ENCODE data around the gene PUS3. TPM values are rescaled to one million over a fixed set of nuclear protein-coding genes. Genes with fewer than 3 reads are reported as not detected.

Gene PUS3
- total RNA-seq, 1 experiment from 2014 or later, result 18.6 TPM

- no peak for TF ChIP-seq NR3C1 (CRISPR knock-in tag; conservative IDR thresholded peaks at IDR 0.05; ENCODE audit: low read depth)
- TF ChIP-seq FOXK1 (CRISPR knock-in tag; IDR thresholded peaks at IDR 0.05), result no peak
- TF ChIP-seq ESRRA (CRISPR knock-in tag; IDR thresholded peaks at IDR 0.05; ENCODE audit: borderline replicate concordance), result no peak
- no peak for TF ChIP-seq GRHL2 (CRISPR knock-in tag; IDR thresholded peaks at IDR 0.05; ENCODE audit: insufficient replicate concordance, severe bottlenecking)
These were observed 10.0 kb downstream of the PUS3 start (continued) for GRCh38 chr11:125892994-125893393.

- H3K4me3 Mint-ChIP-seq, result no peak overlapping the region
- no peaks in the 10 kb centered on the region for H3K9me3 Mint-ChIP-seq
- H3K27me3 Mint-ChIP-seq (ENCODE audit: low read depth), result peaks cover 3% of the 10 kb centered on the region
- no peak for DNase-seq (ENCODE audit: low spot score)
- no peak overlapping the region for H3K27ac Mint-ChIP-seq
- TF ChIP-seq, protein P1, sequence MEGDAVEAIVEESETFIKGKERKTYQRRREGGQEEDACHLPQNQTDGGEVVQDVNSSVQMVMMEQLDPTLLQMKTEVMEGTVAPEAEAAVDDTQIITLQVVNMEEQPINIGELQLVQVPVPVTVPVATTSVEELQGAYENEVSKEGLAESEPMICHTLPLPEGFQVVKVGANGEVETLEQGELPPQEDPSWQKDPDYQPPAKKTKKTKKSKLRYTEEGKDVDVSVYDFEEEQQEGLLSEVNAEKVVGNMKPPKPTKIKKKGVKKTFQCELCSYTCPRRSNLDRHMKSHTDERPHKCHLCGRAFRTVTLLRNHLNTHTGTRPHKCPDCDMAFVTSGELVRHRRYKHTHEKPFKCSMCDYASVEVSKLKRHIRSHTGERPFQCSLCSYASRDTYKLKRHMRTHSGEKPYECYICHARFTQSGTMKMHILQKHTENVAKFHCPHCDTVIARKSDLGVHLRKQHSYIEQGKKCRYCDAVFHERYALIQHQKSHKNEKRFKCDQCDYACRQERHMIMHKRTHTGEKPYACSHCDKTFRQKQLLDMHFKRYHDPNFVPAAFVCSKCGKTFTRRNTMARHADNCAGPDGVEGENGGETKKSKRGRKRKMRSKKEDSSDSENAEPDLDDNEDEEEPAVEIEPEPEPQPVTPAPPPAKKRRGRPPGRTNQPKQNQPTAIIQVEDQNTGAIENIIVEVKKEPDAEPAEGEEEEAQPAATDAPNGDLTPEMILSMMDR (IDR thresholded peaks at IDR 0.05), result no peak
- TF ChIP-seq, protein P2, sequence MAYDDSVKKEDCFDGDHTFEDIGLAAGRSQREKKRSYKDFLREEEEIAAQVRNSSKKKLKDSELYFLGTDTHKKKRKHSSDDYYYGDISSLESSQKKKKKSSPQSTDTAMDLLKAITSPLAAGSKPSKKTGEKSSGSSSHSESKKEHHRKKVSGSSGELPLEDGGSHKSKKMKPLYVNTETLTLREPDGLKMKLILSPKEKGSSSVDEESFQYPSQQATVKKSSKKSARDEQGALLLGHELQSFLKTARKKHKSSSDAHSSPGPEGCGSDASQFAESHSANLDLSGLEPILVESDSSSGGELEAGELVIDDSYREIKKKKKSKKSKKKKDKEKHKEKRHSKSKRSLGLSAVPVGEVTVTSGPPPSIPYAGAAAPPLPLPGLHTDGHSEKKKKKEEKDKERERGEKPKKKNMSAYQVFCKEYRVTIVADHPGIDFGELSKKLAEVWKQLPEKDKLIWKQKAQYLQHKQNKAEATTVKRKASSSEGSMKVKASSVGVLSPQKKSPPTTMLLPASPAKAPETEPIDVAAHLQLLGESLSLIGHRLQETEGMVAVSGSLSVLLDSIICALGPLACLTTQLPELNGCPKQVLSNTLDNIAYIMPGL (CRISPR knock-in tag; IDR thresholded peaks at IDR 0.05), result no peak
- TF ChIP-seq, protein P3, sequence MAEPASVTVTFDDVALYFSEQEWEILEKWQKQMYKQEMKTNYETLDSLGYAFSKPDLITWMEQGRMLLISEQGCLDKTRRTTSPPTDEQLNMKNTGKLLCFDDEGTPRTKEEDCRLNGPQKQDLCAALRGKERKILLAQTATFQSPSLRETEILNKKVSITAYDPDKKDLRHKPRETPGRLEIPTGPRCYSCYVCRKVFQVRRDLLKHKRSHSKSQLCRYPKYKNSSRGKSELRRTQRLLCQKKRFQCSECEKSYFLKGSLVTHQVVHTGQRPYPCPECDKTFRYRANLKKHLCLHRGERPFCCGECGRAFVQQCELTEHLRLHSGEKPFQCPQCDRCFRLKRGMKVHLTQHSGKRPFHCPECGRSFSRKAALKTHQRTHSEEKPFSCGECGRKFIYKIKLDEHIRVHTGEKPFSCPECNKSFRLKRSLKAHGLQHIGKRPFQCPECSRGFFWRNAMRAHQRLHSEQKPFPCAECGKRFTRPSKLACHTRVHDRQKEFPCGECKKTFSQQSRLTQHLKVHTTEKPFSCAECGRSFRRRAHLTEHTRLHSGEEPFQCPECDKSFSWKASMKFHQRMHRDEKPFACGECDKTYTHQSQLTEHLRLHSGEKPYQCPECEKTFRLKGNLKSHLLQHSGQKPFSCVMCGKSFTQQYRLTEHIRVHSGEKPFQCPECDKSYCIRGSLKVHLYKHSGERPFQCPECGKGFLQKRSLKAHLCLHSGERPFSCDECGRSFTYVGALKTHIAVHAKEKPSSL (CRISPR knock-in tag; conservative IDR thresholded peaks at IDR 0.05), result no peak
- POLR2A ChIA-PET, result interaction anchor here (0.5 kb wide), 1 partner anchor 11 kb away, joined by 3 read pairs; the partner anchor contains the start of gene PUS3
- ATAC-seq, result no peak
- H3K4me1 Mint-ChIP-seq, result peaks cover 3% of the 10 kb centered on the region; the same call in 1 of the 2 replicates
- H3K36me3 Mint-ChIP-seq, result peaks cover 26% of the 10 kb centered on the region
- CTCF ChIA-PET, result no interaction called here
These were observed 10.9 kb downstream of the PUS3 start for GRCh38 chr11:125892071-125892470.

- Mint-ChIP-seq H3K4me3 (no peak overlapping the region), H3K27me3 (ENCODE audit: low read depth) (peaks cover 17% of the 10 kb centered on the region), H3K9me3 (peaks cover 3% of the 10 kb centered on the region; the same call in 1 of the 2 replicates), H3K36me3 (peaks cover 30% of the 10 kb centered on the region), H3K27ac (0 out of 2 replicates have a peak overlapping the region, but pooled peaks have one; percentile 39), H3K4me1 (peaks cover 3% of the 10 kb centered on the region; the same call in 1 of the 2 replicates)
- ATAC-seq (no peak), DNase-seq (ENCODE audit: low spot score) (no peak)
- ChIA-PET CTCF (no interaction called here), POLR2A (no interaction called here)
- TF ChIP-seq ZNF232 (CRISPR knock-in tag; IDR thresholded peaks at IDR 0.05), result no peak
- no peak for TF ChIP-seq ZMAT4 (CRISPR knock-in tag; IDR thresholded peaks at IDR 0.05)
- TF ChIP-seq ZNF396 (CRISPR knock-in tag; IDR thresholded peaks at IDR 0.05; ENCODE audit: borderline replicate concordance), result no peak
- TF ChIP-seq RELA (CRISPR knock-in tag; IDR thresholded peaks at IDR 0.05; ENCODE audit: borderline replicate concordance), result no peak
- no peak for TF ChIP-seq ZNF671 (CRISPR knock-in tag; IDR thresholded peaks at IDR 0.05)
- no peak for TF ChIP-seq KAT7 (CRISPR knock-in tag; IDR thresholded peaks at IDR 0.05; ENCODE audit: borderline replicate concordance)
- TF ChIP-seq ERG (CRISPR knock-in tag; IDR thresholded peaks at IDR 0.05), result no peak
- TF ChIP-seq JAZF1 (CRISPR knock-in tag; IDR thresholded peaks at IDR 0.05), result no peak
These were observed 12.4 kb downstream of the PUS3 start for GRCh38 chr11:125890447-125891100.
